Mononuclear cell (primary cell): ENCODE results near the gene TMEM219. TPM values are rescaled to one million over a fixed set of nuclear protein-coding genes. Genes with fewer than 3 reads are reported as not detected.

Source experiments
- H3K27me3 ChIP-seq: 2 replicates; pipeline ENCODE4 v1.6.0; 2011; ENCODE audit warnings: low read length, control low read depth; ENCODE audit not compliant: insufficient read depth
- H3K4me1 ChIP-seq: 2 replicates; pipeline ENCODE4 v1.5.1; 2011; ENCODE audit warnings: mild to moderate bottlenecking, low read length, control low read depth; ENCODE audit not compliant: insufficient read depth
- H3K4me3 ChIP-seq: 2 replicates; pipeline ENCODE4 v1.5.1; 2011; ENCODE audit warnings: mild to moderate bottlenecking, low read length, moderate library complexity
- H3K9me3 ChIP-seq: 2 replicates; pipeline ENCODE4 v1.5.1; 2011; ENCODE audit warnings: low read depth, mild to moderate bottlenecking, control low read depth, low read length
- total RNA-seq: library from RNA; depleted of rRNA; stranded (reverse); fragments of >200 nt; gene quantifications from one replicate; pipeline ENCODE4 v1.2.3, GENCODE V29; 2012

Gene TMEM219
- total RNA-seq, 1 donor = 61.1 TPM

DNA sequence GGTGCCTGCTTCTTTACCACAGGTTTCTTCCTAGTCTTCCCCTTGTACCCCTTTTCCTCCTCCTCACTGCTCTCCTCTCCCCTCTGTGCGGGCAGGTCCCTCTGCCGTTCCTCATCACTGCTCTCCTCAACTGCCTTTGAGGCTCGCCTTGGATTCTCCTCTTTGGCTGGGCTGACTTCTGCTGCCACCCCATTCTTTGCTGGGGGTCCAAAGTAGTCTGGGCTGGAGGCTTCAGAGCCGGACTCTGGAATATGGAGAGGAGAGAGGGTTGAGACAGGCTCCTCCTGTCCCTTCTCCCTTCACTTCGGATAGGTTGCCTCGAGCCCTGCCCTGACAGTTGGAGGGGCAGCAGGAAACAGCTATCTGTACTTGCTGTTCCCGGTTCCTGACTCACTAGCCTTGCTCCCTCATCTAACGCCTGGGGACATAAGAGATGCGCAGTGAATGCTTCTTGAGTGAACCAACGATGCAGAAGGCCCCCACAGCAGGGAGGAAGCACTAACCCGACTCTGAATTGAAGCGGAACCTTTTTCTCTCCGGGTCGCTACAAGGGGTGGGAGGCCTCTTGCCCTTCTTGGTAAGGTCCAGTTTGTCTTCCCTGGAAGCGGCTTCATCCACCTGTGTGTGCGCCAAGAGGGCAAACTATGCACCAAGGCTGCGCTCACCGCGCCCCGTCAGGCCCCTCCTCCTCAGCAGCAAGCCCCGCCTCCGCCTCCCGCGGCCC, 32.9 kb downstream of the TMEM219 start:
- peak overlapping the region; percentile 96 for H3K4me3 ChIP-seq
- peaks cover 28% of the 10 kb centered on the region for H3K4me1 ChIP-seq

GRCh38 chr16:29995324-29995910, 33.5 kb downstream of the TMEM219 start, which contains the start of gene HIRIP3:
Gene HIRIP3, minus strand, starts transcription at chr16:29995617. Its CDS starts 12 bp downstream, at chr16:29995605.
- H3K4me3 ChIP-seq = peak within 1 kb of the TSS; percentile 96
- no peaks in the 10 kb centered on the region for H3K27me3 ChIP-seq
- H3K9me3 ChIP-seq = no peaks in the 10 kb centered on the region
- H3K4me1 ChIP-seq = peaks cover 28% of the 10 kb centered on the region

More for the DNA sequence above, 32.9 kb downstream of the TMEM219 start:
- H3K27me3 ChIP-seq = no peaks in the 10 kb centered on the region
- no peaks in the 10 kb centered on the region for H3K9me3 ChIP-seq

DNA sequence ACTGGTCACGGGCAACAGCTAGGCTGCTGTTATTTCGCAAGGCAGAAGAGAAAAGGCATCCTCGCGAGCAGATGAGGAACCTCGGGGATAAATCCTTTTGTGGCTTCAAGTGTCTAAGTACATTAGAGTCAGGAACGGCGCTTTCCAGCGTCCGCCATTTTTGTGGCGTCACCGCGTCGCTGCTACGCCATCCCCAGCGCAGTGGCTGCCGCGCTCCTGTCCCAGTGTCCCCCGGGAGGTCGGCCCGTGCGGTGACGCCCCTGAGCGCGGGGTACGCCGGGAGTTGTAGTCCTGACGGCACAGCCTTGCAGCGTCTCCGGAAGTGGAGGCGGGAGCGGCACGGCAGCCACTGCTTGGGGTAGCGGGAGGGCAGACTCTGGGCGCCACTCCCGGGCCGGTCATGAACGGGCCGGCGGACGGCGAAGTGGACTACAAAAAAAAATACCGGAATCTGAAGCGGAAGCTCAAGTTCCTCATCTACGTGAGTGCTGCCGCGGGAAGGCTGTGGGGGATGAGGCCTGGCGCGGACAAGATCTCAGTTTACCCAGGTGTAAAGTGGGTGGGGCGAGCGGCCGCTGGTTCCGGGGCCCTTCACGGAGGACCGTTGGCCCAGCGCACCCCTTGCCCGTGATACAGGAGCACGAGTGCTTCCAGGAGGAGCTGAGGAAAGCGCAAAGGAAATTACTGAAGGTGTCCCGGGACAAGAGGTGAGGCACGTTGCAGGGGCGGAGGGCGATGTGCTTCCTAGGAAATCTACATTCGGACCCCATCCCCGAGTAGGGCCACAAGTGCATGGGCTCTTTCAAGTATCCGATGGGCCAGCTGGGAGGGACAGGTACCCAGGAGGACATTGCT, 34.3 kb downstream of the TMEM219 start, which contains the start of gene INO80E:
Gene INO80E (plus strand): TSS at position 331 of the 855 bp plus-strand sequence. CDS start 70 bp downstream, at position 401.
- Histone ChIP-seq H3K9me3 (no peaks in the 10 kb centered on the region), H3K27me3 (no peaks in the 10 kb centered on the region), H3K4me1 (peaks cover 28% of the 10 kb centered on the region), H3K4me3 (peak within 1 kb of the TSS; percentile 96)

DNA sequence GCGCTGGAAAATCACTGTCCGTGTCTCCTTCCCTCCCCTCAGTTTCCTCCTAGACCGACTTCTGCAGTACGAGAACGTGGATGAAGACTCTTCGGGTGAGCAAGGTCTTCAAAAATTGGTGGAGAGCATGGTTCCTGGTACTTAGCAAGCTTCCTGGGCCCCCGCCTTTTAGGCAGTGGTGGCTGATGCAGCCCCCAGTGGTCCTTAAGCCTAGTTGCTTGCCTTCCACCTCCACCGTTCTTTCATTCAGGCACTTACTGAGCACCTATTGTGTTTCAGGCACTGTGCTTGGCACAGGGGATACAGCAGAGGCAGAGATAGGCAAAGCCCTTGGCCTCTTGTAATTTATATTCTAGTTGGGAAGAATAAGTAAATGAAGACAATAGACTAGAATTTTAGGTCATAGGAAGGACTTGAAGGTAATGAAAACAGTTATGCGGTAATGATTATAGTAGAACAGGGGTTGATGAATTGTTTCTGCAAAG, 34.9 kb downstream of the TMEM219 start:
- Histone ChIP-seq H3K9me3 (no peaks in the 10 kb centered on the region), H3K27me3 (no peaks in the 10 kb centered on the region), H3K4me3 (peak overlapping the region; percentile 96), H3K4me1 (peaks cover 28% of the 10 kb centered on the region)

DNA sequence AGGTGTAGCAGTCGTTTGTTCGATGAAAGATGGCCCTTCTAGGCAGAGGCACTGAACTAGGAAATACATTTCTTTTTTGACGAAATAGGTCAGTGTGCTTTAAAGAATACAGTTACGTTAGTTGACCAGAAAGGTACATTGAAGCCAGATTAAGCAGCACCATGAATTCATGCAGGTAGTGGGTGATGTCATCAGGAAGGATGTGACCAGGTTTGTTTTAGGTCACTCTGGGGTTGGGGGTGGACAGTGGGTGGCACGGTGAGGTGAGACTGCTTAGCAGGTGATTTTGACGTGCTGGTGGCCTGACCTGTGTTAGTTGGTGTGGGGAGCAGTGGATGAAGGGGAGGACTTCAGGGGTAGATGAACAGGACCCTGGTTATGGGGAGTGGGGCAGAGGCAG, 37.7 kb downstream of the TMEM219 start:
- H3K4me3 ChIP-seq = no peak overlapping the region
- H3K9me3 ChIP-seq = no peaks in the 10 kb centered on the region
- peaks cover 16% of the 10 kb centered on the region for H3K4me1 ChIP-seq

GRCh38 chr16:30000735-30001631, 39.1 kb downstream of the TMEM219 start:
- H3K27me3 ChIP-seq = no peaks in the 10 kb centered on the region
- H3K4me1 ChIP-seq = peaks cover 10% of the 10 kb centered on the region
- no peaks in the 10 kb centered on the region for H3K9me3 ChIP-seq
- H3K4me3 ChIP-seq = no peak overlapping the region

More for the DNA sequence above, 37.7 kb downstream of the TMEM219 start:
- H3K27me3 ChIP-seq = no peaks in the 10 kb centered on the region

DNA sequence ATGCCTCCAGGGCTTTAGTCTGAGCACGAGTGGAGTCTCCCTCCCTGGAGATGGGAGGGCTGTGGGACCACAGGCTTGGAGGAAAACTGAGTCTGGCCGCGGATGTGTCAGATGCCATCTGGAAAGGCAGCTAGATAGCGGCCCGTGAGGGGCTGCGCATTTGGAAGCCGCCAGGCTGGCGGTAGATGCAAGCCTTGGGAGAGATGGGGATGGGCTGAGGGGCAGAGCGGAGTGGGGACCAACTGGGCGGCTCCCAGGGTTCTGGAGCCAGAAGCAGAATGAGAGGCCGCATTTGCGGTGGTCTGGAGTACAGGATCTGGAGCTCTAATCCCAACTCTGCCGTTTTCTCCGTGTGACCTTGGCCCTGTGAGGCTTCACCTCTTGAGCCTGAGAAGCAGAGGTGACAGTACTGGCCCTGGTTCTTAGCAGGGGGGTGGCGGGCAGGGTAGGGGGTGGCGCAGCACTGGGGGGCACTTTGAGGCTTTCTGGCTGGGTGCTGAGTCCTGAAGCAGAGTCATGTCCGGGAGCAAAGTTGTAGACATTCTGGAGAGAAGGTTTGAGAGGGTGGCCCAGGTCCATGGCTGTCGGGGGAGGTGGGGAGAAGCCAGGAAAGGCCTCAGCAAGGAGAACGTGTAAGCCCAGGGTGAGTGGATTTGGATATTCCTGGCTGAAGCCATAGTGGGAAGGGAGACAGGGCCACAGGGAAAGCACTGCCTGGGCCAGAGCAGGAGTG, 40.9 kb downstream of the TMEM219 start:
- Histone ChIP-seq H3K27me3 (no peaks in the 10 kb centered on the region), H3K4me1 (no peaks in the 10 kb centered on the region)

DNA sequence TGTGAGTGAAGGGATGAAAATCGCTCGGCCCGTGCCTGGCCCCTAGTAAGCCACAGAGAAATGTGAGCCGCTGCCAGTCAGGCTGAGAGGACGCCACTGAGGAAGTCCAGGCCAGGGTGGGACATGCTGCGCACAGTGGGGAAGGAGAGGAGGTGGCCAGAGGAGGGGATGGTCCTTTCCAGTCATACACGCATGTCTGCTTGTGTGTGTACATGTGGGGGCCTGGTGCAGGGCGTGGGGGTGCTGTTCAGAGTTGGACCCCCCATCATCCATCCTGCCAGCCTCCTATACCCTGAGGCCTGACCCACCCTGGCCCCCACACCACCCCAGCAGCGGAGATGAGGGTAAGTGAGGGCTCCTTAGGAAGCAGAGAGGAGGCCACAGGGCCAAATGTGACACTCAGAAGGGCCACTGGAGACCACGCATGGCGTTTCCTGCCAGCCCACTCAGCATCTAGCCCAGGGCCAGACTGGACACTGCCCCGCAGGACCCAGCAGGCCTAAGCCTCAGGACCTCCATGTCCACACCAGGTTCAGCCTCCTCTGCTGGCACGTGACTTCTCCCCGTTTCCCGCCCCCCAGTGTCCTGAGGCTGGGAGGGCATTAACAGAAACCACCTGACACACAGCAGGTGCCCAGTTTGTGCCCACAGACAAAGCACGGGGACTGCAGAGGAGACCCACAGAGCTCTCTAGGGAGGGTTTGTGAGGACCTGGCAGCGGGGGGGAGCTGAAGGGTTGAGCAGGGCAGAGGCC, 42.0 kb downstream of the TMEM219 start:
- no peaks in the 10 kb centered on the region for H3K27me3 ChIP-seq
- H3K9me3 ChIP-seq = no peaks in the 10 kb centered on the region
- no peak overlapping the region for H3K4me3 ChIP-seq
- H3K4me1 ChIP-seq = no peaks in the 10 kb centered on the region

More for the DNA sequence above, 40.9 kb downstream of the TMEM219 start:
- Histone ChIP-seq H3K4me3 (no peak overlapping the region), H3K9me3 (no peaks in the 10 kb centered on the region)

- H3K4me1 ChIP-seq = no peaks in the 10 kb centered on the region
- H3K4me3 ChIP-seq = no peak overlapping the region
- no peaks in the 10 kb centered on the region for H3K9me3 ChIP-seq
- no peaks in the 10 kb centered on the region for H3K27me3 ChIP-seq
Observed at GRCh38 chr16:30004424-30004776, 42.5 kb downstream of the TMEM219 start.

DNA sequence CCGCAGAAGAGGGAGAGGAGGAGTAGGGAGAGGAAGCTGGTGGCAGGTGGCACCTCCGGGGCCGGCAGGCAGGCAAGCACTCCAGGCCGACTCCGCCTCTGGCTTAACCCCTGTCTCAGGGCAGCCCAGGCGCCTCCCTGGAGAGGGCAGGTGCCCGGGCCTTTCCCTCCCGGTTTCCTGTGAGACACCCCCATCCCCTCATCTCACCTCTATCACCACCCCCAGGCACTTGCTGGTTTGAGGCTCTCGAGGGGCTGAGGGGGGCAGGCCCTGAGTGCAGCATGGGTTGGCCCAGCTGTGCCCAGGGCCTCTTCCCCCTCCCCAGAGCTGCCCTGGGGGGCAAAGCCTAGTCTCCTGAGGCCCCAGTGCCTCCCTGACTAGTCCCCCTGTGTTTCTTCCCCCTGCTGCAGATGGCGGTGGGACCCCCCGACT, 42.9 kb downstream of the TMEM219 start:
- Histone ChIP-seq H3K4me3 (no peak overlapping the region), H3K9me3 (no peaks in the 10 kb centered on the region), H3K4me1 (no peaks in the 10 kb centered on the region), H3K27me3 (no peaks in the 10 kb centered on the region)

- Histone ChIP-seq H3K4me3 (no peak overlapping the region), H3K27me3 (peaks cover 6% of the 10 kb centered on the region), H3K4me1 (peaks cover 3% of the 10 kb centered on the region), H3K9me3 (no peaks in the 10 kb centered on the region)
Observed at GRCh38 chr16:30005341-30006094, 43.6 kb downstream of the TMEM219 start.

DNA sequence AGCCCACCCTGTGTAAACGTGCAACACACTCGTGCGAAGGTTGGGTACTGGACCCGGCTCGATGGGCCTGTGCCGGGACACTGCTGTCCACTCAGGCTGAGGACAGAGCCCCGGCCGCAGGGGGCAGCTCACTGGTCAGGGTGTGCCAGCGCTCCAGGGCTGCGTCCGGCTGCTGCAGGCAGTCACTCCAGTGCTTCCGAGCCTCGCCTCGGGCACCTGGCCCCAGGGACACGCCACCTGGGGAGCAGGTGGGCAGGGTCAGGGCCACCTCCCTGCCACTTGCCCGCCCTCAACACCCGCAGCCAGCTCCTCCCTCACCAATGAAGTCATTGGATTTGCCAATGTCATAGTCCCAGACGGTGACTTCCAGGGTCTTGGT, 44.2 kb downstream of the TMEM219 start:
- Histone ChIP-seq H3K4me1 (peaks cover 5% of the 10 kb centered on the region), H3K9me3 (no peaks in the 10 kb centered on the region), H3K27me3 (peaks cover 7% of the 10 kb centered on the region), H3K4me3 (no peak overlapping the region)
